Mesenchymal stem cell (in vitro differentiated cells and primary cell): ENCODE data around the gene INPP5A.
A peak's percentile ranks its signal among the peaks of the same experiment; 100 is the strongest.
"Not testable (repeated sequence)": the region's sequence is repeated elsewhere in the genome, so short reads cannot be mapped to it uniquely, and the experiment has no call there.

ENCODE experiments used
- DNase-seq: peaks from one replicate; pipeline ENCODE4 v3.0.0-alpha.2; 2013
- H2AFZ ChIP-seq: one replicate; pipeline ENCODE4 v1.6.1; 2013; ENCODE audit warnings: low read depth, mild to moderate bottlenecking, control low read depth, inconsistent platforms, low read length, moderate library complexity
- H2AK5ac ChIP-seq: 2 replicates; pipeline ENCODE4 v1.6.1; 2013; ENCODE audit warnings: low read length, moderate library complexity, mild to moderate bottlenecking, inconsistent platforms; ENCODE audit not compliant: severe bottlenecking
- H2BK120ac ChIP-seq: one replicate; pipeline ENCODE4 v1.6.1; 2013; ENCODE audit warnings: low read depth, mild to moderate bottlenecking, inconsistent platforms, low read length, moderate library complexity
- H2BK12ac ChIP-seq, 2 experiments: one replicate each; pipeline ENCODE4 v1.6.1; 2013; ENCODE audit warnings: inconsistent platforms in 2 of 2, low read length in 2 of 2, mild to moderate bottlenecking in 2 of 2, moderate library complexity in 2 of 2, control low read depth in 1 of 2
- H2BK15ac ChIP-seq: one replicate; pipeline ENCODE4 v1.6.1; 2013; ENCODE audit warnings: mild to moderate bottlenecking, low read depth, inconsistent platforms; ENCODE audit not compliant: poor library complexity, severe bottlenecking
- H2BK5ac ChIP-seq: 2 replicates; pipeline ENCODE4 v1.6.1; 2013; ENCODE audit warnings: low read depth, mild to moderate bottlenecking, low read length, control low read depth, inconsistent platforms; ENCODE audit not compliant: poor library complexity, severe bottlenecking
- H3K14ac ChIP-seq, 2 experiments: one replicate each; pipeline ENCODE4 v1.6.1; 2013; ENCODE audit warnings: inconsistent platforms in 2 of 2, low read length in 2 of 2, control low read depth in 1 of 2, mild to moderate bottlenecking in 1 of 2, moderate library complexity in 1 of 2
- H3K18ac ChIP-seq, 2 experiments: one replicate each; pipeline ENCODE4 v1.6.1; 2013; ENCODE audit warnings: inconsistent platforms in 2 of 2, low read length in 2 of 2, control low read depth in 1 of 2, low read depth in 1 of 2, mild to moderate bottlenecking in 1 of 2
- H3K23ac ChIP-seq, 2 experiments: one replicate each; pipeline ENCODE4 v1.6.1; 2013; ENCODE audit warnings: inconsistent platforms in 2 of 2, low read length in 2 of 2, mild to moderate bottlenecking in 2 of 2, moderate library complexity in 2 of 2, control low read depth in 1 of 2
- H3K27ac ChIP-seq: 2 replicates; pipeline ENCODE4 v1.5.1; 2013; ENCODE audit warnings: mild to moderate bottlenecking, moderate library complexity, low read length, control low read depth, inconsistent platforms; ENCODE audit not compliant: poor library complexity, severe bottlenecking
- H3K27me3 ChIP-seq, 2 experiments: 2 replicates each; pipeline versions ENCODE4 v1.6.1 to v1.7.0; 2013; ENCODE audit warnings: low read length in 2 of 2, mild to moderate bottlenecking in 2 of 2, moderate library complexity in 2 of 2, control low read depth in 1 of 2, inconsistent platforms in 1 of 2; ENCODE audit not compliant: control insufficient read depth in 1 of 2, insufficient read depth in 1 of 2
- H3K36me3 ChIP-seq, 2 experiments: 2 replicates each; pipeline versions ENCODE4 v1.6.1 to v1.7.0; 2013; ENCODE audit warnings: low read length in 2 of 2, control low read depth in 1 of 2, inconsistent platforms in 1 of 2, low read depth in 1 of 2, mild to moderate bottlenecking in 1 of 2; ENCODE audit not compliant: insufficient read depth in 2 of 2, control insufficient read depth in 1 of 2
- H3K4ac ChIP-seq, 2 experiments: one replicate each; pipeline ENCODE4 v1.6.1; 2013; ENCODE audit warnings: inconsistent platforms in 2 of 2, low read length in 2 of 2, mild to moderate bottlenecking in 2 of 2, moderate library complexity in 2 of 2, control low read depth in 1 of 2, low read depth in 1 of 2
- H3K4me1 ChIP-seq: 2 replicates; pipeline ENCODE4 v1.6.1; 2013; ENCODE audit warnings: low read depth, low read length, control low read depth; ENCODE audit not compliant: control insufficient read depth, insufficient read depth
- H3K4me2 ChIP-seq: 2 replicates; pipeline ENCODE4 v1.6.1; 2013; ENCODE audit warnings: low read length, mild to moderate bottlenecking, inconsistent platforms; ENCODE audit not compliant: poor library complexity, severe bottlenecking
- H3K4me3 ChIP-seq, 2 experiments: 2 replicates each; pipeline versions ENCODE4 v1.5.1 to v1.7.0; 2013; ENCODE audit warnings: low read length in 2 of 2, mild to moderate bottlenecking in 2 of 2, control low read depth in 1 of 2, low read depth in 1 of 2; ENCODE audit not compliant: insufficient read depth in 1 of 2
- H3K79me1 ChIP-seq: replicated peaks from 2 replicates; pipeline ENCODE4 v1.6.1; 2013; ENCODE audit warnings: mild to moderate bottlenecking, control low read depth, low read length, inconsistent platforms; ENCODE audit not compliant: poor library complexity, severe bottlenecking
- H3K9ac ChIP-seq: 2 replicates; pipeline ENCODE4 v1.7.0; 2013; ENCODE audit warnings: mild to moderate bottlenecking, low read length, moderate library complexity
- H3K9me3 ChIP-seq: 2 replicates; pipeline ENCODE4 v1.7.0; 2013; ENCODE audit warnings: mild to moderate bottlenecking, low read length; ENCODE audit not compliant: control insufficient read depth
- H4K8ac ChIP-seq: one replicate; pipeline ENCODE4 v1.6.1; 2013; ENCODE audit warnings: inconsistent platforms, mild to moderate bottlenecking, low read length, moderate library complexity
- H4K91ac ChIP-seq: one replicate; pipeline ENCODE4 v1.6.1; 2013; ENCODE audit warnings: mild to moderate bottlenecking, low read length, inconsistent platforms
- WGBS: methylation state at CpG from one replicate; pipeline ENCODE4 v1.1.7; 2013; ENCODE audit warnings: mixed read lengths; 5-methylcytosine and 5-hydroxymethylcytosine counted together

INPP5A gene

DNA sequence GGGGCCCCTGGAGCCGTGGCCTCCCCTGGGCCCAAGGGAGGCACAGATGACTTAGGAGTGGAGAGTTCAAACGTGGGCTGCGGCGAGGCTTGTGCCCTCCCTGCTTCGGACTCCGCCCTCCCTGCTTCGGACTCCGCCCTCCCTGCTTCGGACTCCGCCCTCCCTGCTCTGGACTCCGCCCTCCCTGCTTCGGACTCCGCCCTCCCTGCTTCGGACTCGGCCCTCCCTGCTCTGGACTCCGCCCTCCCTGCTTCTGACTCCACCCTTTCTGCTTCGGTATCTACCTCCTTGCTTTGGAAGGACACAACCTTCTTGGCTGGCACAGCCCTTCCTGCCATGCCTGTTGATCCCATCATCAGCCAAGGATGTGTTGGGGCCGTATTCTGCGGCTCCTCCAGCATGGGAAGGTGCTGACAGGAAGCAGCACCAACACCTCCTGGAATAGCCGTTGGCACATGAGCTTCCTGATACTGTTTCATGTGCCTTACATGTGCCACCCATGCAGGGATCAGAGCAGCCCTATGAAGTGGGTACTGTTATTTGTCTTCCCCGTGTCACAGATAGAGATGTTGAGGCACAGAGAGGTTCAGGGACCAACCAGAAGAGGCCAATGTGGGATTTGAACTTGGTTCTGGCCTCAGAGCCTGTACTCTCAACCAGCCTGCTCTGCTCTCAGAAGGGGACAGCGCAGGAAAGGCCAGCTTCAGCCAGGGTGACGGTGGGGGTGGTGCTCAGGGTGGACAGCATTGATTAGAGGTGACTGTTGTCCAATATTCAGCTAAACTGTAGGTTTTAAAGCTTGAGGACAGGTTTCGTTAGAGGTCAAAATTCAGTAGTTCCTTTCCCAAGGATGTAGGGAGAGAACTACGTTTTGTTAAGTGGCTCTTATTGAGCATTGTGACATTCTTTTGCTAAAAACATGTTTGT, 133.9 kb downstream of the INPP5A start:
- 96% methylated on average over 24 of the region's 25 CpGs for WGBS
- Histone ChIP-seq H2AK5ac (peak overlapping the region; percentile 35), H4K8ac (no peak overlapping the region), H3K4me3 (no peak overlapping the region), H3K4me1 (peaks cover 36% of the 10 kb centered on the region), H2BK15ac (no peak overlapping the region), H3K79me1 (peaks cover 39% of the 10 kb centered on the region), H3K9me3 (no peaks in the 10 kb centered on the region), H2BK12ac (no peak overlapping the region), H3K27ac (no peak overlapping the region), H3K4ac (peak overlapping the region in 1 of 2 experiments; percentile 15), H4K91ac (no peak overlapping the region), H2BK120ac (no peak overlapping the region), H2BK5ac (no peak overlapping the region), H3K27me3 (no peaks in the 10 kb centered on the region), H3K18ac (peak overlapping the region in 1 of 2 experiments; percentile 11), H3K36me3 (peaks cover 4 to 14% of the 10 kb centered on the region in 2 experiments), H3K23ac (no peak overlapping the region), H3K4me2 (no peak overlapping the region), H3K14ac (no peak overlapping the region), H3K9ac (no peak overlapping the region), H2AFZ (no peak overlapping the region)
- DNase-seq = no peak

DNA sequence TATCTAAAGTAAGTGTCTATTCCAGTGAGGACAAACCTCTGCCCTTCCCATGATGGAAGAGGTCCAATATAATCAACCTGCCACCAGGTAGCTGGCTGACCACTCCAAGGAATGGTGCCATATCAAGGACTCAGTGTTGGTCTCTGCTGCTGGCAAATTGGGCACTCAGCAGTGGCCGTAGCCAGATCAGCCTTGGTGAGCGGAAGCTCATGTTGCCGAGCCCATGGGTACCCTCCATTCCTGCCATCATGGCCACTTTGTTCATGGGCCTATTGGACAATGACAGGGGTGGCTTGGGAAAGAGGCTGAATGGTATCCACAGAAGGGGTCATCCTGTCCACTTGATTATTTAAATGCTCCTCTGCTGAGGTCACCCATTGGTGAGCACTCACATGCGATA, 136.2 kb downstream of the INPP5A start:
- H3K4me2 ChIP-seq, H2AFZ ChIP-seq, H4K91ac ChIP-seq, H3K27ac ChIP-seq, H3K18ac ChIP-seq, H3K9ac ChIP-seq, H3K23ac ChIP-seq, H3K14ac ChIP-seq, H2AK5ac ChIP-seq, H3K27me3 ChIP-seq, H2BK120ac ChIP-seq, H3K9me3 ChIP-seq, DNase-seq, H4K8ac ChIP-seq, H2BK12ac ChIP-seq, H3K4ac ChIP-seq, H2BK5ac ChIP-seq, H2BK15ac ChIP-seq, H3K4me3 ChIP-seq: not testable (repeated sequence)
- peaks cover 26% of the 10 kb centered on the region for H3K4me1 ChIP-seq
- 98% methylated on average over 4 of the region's 4 CpGs for WGBS
- peaks cover 50% of the 10 kb centered on the region for H3K79me1 ChIP-seq
- peaks cover 4 to 26% of the 10 kb centered on the region in 2 experiments for H3K36me3 ChIP-seq

DNA sequence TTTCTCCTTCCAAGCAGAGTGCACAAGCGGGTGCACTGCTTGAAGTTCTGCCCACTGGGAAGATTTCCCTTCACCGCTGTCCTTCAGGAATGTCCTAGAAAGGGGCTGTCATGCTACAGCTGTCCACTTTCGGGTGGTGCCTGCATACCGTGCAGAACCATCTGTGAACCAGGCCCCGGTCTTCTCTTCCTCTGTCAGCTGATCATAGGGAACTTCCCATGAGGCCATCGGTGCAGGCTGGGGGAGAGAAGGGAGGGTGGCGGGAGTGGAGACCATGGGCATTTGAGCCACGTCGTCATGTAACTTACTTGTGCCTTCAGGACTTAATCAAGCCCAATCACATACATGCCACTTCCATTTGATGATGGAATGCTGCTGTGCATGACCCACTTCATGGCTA, 136.7 kb downstream of the INPP5A start:
- no peak overlapping the region for H4K8ac ChIP-seq
- no peak overlapping the region for H2AFZ ChIP-seq
- no peak overlapping the region for H2BK5ac ChIP-seq
- H2AK5ac ChIP-seq = no peak overlapping the region
- H3K14ac ChIP-seq = no peak overlapping the region
- H3K27ac ChIP-seq = no peak overlapping the region
- H3K9me3 ChIP-seq = no peaks in the 10 kb centered on the region
- H3K4me2 ChIP-seq = no peak overlapping the region
- no peak overlapping the region for H3K18ac ChIP-seq
- H3K4ac ChIP-seq = no peak overlapping the region
- H2BK15ac ChIP-seq = no peak overlapping the region
- H2BK120ac ChIP-seq = no peak overlapping the region
- H4K91ac ChIP-seq = no peak overlapping the region
- H3K4me3 ChIP-seq = no peak overlapping the region
- WGBS = 96% methylated on average over 8 of the region's 9 CpGs
- H3K79me1 ChIP-seq = peaks cover 53% of the 10 kb centered on the region
- DNase-seq = no peak
- H3K4me1 ChIP-seq = peaks cover 22% of the 10 kb centered on the region
- no peak overlapping the region for H3K23ac ChIP-seq
- peaks cover 4 to 23% of the 10 kb centered on the region in 2 experiments for H3K36me3 ChIP-seq
- H3K27me3 ChIP-seq = no peaks in the 10 kb centered on the region
- H2BK12ac ChIP-seq = no peak overlapping the region
- no peak overlapping the region for H3K9ac ChIP-seq

DNA sequence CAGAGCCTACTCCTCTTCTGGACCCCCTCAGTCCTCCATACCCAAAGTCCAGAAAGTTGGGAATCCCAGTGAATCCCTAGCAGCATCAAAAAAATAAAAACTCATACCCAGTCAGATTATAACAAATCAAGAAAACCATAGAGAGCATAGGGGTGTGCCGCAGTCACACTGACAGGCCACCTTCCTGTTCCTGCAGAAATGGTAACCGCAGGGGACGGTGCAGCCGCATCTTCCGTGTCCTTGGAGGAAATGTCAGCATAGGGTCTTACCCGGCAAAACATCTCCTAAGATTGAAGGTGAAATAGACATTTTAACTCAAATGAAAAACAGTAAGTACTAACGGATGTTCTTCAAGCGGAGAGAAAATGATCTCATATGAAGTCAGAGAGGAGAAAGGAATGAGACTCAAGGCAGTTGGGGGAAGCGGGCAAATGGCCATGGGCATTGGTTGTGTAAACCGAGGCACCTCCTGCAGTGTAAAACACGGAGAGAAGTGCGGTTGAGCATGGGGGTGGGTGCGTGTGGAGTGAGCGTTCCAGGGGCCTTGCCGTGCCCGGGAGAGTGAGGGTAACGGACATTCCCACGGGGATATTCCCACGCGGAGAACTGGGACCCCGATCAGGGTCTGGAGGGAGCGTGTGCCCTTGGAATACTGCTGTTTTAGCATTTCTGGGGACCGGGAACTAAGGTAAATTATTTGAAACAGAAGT, 137.6 kb downstream of the INPP5A start:
- WGBS = 94% methylated on average over 22 of the region's 23 CpGs
- H3K18ac ChIP-seq = no peak overlapping the region
- H4K91ac ChIP-seq = no peak overlapping the region
- H2BK15ac ChIP-seq = no peak overlapping the region
- no peak overlapping the region for H3K4me3 ChIP-seq
- H2AK5ac ChIP-seq = no peak overlapping the region
- peaks cover 15% of the 10 kb centered on the region for H3K4me1 ChIP-seq
- no peak overlapping the region for H3K4ac ChIP-seq
- H2BK12ac ChIP-seq = no peak overlapping the region
- no peak overlapping the region for H2AFZ ChIP-seq
- peaks cover 48% of the 10 kb centered on the region for H3K79me1 ChIP-seq
- no peaks in the 10 kb centered on the region for H3K9me3 ChIP-seq
- H4K8ac ChIP-seq = no peak overlapping the region
- H3K23ac ChIP-seq = peak overlapping the region in 1 of 2 experiments; percentile 36
- DNase-seq = no peak
- peaks cover 4 to 22% of the 10 kb centered on the region in 2 experiments for H3K36me3 ChIP-seq
- no peak overlapping the region for H3K14ac ChIP-seq
- H3K27ac ChIP-seq = no peak overlapping the region
- H2BK5ac ChIP-seq = no peak overlapping the region
- H3K4me2 ChIP-seq = no peak overlapping the region
- H2BK120ac ChIP-seq = no peak overlapping the region
- no peaks in the 10 kb centered on the region for H3K27me3 ChIP-seq
- no peak overlapping the region for H3K9ac ChIP-seq
